Mesendoderm (in vitro differentiated cells): ENCODE results near the gene AKAP11.
A peak's percentile ranks its signal among the peaks of the same experiment; 100 is the strongest.

Experiments used
- DNase-seq: peaks from one replicate; pipeline ENCODE4 v3.0.0; 2013
- H2AK5ac ChIP-seq: 2 replicates; pipeline ENCODE4 v1.6.1; 2013; ENCODE audit warnings: low read length, inconsistent platforms
- H2BK120ac ChIP-seq: 2 replicates; pipeline ENCODE4 v1.6.1; 2013; ENCODE audit warnings: low read depth, mild to moderate bottlenecking, low read length, moderate library complexity, mixed read lengths
- H2BK15ac ChIP-seq: replicated peaks from 2 replicates; pipeline ENCODE4 v1.6.1; 2013; ENCODE audit warnings: low read depth, mild to moderate bottlenecking, moderate library complexity
- H2BK5ac ChIP-seq: 2 replicates; pipeline ENCODE4 v1.6.1; 2013; ENCODE audit warnings: low read length, inconsistent platforms
- H3K18ac ChIP-seq: 2 replicates; pipeline ENCODE4 v1.6.1; 2013; ENCODE audit warnings: mild to moderate bottlenecking, low read length, mixed read lengths
- H3K23ac ChIP-seq: one replicate; pipeline ENCODE4 v1.6.1; 2013; ENCODE audit warnings: low read length
- H3K27ac ChIP-seq: 2 replicates; pipeline ENCODE4 v1.5.1; 2013; ENCODE audit warnings: low read depth, mild to moderate bottlenecking, inconsistent platforms, low read length, moderate library complexity
- H3K27me3 ChIP-seq: 2 replicates; pipeline ENCODE4 v1.6.1; 2013; ENCODE audit warnings: low read length, control low read depth, mild to moderate bottlenecking, inconsistent platforms; ENCODE audit not compliant: insufficient read depth, poor library complexity
- H3K36me3 ChIP-seq: 2 replicates; pipeline ENCODE4 v1.6.1; 2013; ENCODE audit warnings: low read length, inconsistent platforms; ENCODE audit not compliant: control insufficient read depth, insufficient read depth
- H3K4ac ChIP-seq: one replicate; pipeline ENCODE4 v1.6.1; 2013; ENCODE audit warnings: low read depth, mild to moderate bottlenecking, low read length, moderate library complexity
- H3K4me1 ChIP-seq: 2 replicates; pipeline ENCODE4 v1.6.1; 2013; ENCODE audit warnings: low read depth, low read length, inconsistent platforms; ENCODE audit not compliant: control insufficient read depth
- H3K4me2 ChIP-seq: 2 replicates; pipeline ENCODE4 v1.6.1; 2013; ENCODE audit warnings: low read length
- H3K4me3 ChIP-seq: 2 replicates; pipeline ENCODE4 v1.5.1; 2013; ENCODE audit warnings: mild to moderate bottlenecking, low read length
- H3K56ac ChIP-seq: one replicate; pipeline ENCODE4 v1.6.1; 2013; ENCODE audit warnings: low read length
- H3K79me1 ChIP-seq: 2 replicates; pipeline ENCODE4 v1.6.1; 2013; ENCODE audit warnings: low read length, inconsistent platforms
- H3K79me2 ChIP-seq: 2 replicates; pipeline ENCODE4 v1.6.1; 2013; ENCODE audit warnings: mild to moderate bottlenecking, low read length; ENCODE audit not compliant: control insufficient read depth, insufficient read depth
- H3K9ac ChIP-seq: 2 replicates; pipeline ENCODE4 v1.6.1; 2013; ENCODE audit warnings: low read length, inconsistent platforms
- H4K5ac ChIP-seq: one replicate; pipeline ENCODE4 v1.6.1; 2013; ENCODE audit warnings: low read length
- H4K8ac ChIP-seq: one replicate; pipeline ENCODE4 v1.6.1; 2013; ENCODE audit warnings: low read depth, mild to moderate bottlenecking, control low read depth, low read length, moderate library complexity
- WGBS: extraction: QIAGEN DNeasy Blood & Tissue Kit; methylation state at CpG from one replicate; pipeline ENCODE4 v1.1.7; 2013; ENCODE audit warnings: low lambda C conversion rate, missing lambda C conversion rate; ENCODE audit not compliant: insufficient coverage; ENCODE audit errors: extremely low coverage; 5-methylcytosine and 5-hydroxymethylcytosine counted together

The AKAP11 gene

GRCh38 chr13:42247883-42248282 lies 24.1 kb upstream of the AKAP11 start:
- Histone ChIP-seq H3K23ac (no peak overlapping the region), H3K27ac (no peak overlapping the region), H4K5ac (no peak overlapping the region), H3K36me3 (no peaks in the 10 kb centered on the region), H3K79me1 (no peaks in the 10 kb centered on the region), H2BK5ac (no peak overlapping the region), H3K4me3 (no peak overlapping the region), H3K9ac (no peak overlapping the region), H3K4me2 (no peak overlapping the region), H2AK5ac (no peak overlapping the region), H4K8ac (no peak overlapping the region), H3K79me2 (no peaks in the 10 kb centered on the region), H3K4me1 (no peaks in the 10 kb centered on the region), H2BK15ac (no peak overlapping the region), H3K18ac (no peak overlapping the region), H3K56ac (no peak overlapping the region), H3K27me3 (no peaks in the 10 kb centered on the region), H3K4ac (no peak overlapping the region), H2BK120ac (no peak overlapping the region)
- no CpG with 5 or more reads among the region's 2 CpGs for WGBS
- no peak for DNase-seq

- Histone ChIP-seq H2BK120ac (no peak overlapping the region), H2BK15ac (no peak overlapping the region), H2BK5ac (no peak overlapping the region), H3K4me1 (no peaks in the 10 kb centered on the region), H3K23ac (no peak overlapping the region), H2AK5ac (no peak overlapping the region), H3K27me3 (no peaks in the 10 kb centered on the region), H3K79me1 (no peaks in the 10 kb centered on the region), H3K36me3 (no peaks in the 10 kb centered on the region), H3K79me2 (no peaks in the 10 kb centered on the region), H3K4me2 (no peak overlapping the region), H3K18ac (no peak overlapping the region), H4K8ac (no peak overlapping the region), H3K56ac (no peak overlapping the region), H3K4ac (no peak overlapping the region), H3K4me3 (no peak overlapping the region), H3K27ac (no peak overlapping the region), H3K9ac (no peak overlapping the region), H4K5ac (no peak overlapping the region)
- WGBS = no CpG with 5 or more reads among the region's 5 CpGs
- no peak for DNase-seq
These were observed 16.1 kb upstream of the AKAP11 start for GRCh38 chr13:42255886-42256285.

GRCh38 chr13:42258747-42259146 lies 13.2 kb upstream of the AKAP11 start:
- Histone ChIP-seq H3K27ac (no peak overlapping the region), H3K79me2 (no peaks in the 10 kb centered on the region), H3K4me2 (no peak overlapping the region), H3K4me1 (no peaks in the 10 kb centered on the region), H2AK5ac (no peak overlapping the region), H3K27me3 (no peaks in the 10 kb centered on the region), H3K36me3 (no peaks in the 10 kb centered on the region), H3K23ac (no peak overlapping the region), H4K5ac (no peak overlapping the region), H2BK5ac (no peak overlapping the region), H2BK120ac (no peak overlapping the region), H3K79me1 (no peaks in the 10 kb centered on the region), H4K8ac (no peak overlapping the region), H2BK15ac (no peak overlapping the region), H3K56ac (no peak overlapping the region), H3K9ac (no peak overlapping the region), H3K4ac (no peak overlapping the region), H3K4me3 (no peak overlapping the region), H3K18ac (no peak overlapping the region)
- peak; percentile 34 for DNase-seq
- WGBS = no CpG with 5 or more reads among the region's 5 CpGs

- no peak for DNase-seq
- no peak overlapping the region for H3K23ac ChIP-seq
- no peak overlapping the region for H4K8ac ChIP-seq
These were observed 12.4 kb upstream of the AKAP11 start for GRCh38 chr13:42259515-42259914.

GRCh38 chr13:42260903-42261654 lies 10.9 kb upstream of the AKAP11 start:
- H3K4me1 ChIP-seq = no peaks in the 10 kb centered on the region
- H2BK120ac ChIP-seq = no peak overlapping the region
- no peaks in the 10 kb centered on the region for H3K36me3 ChIP-seq
- no peak overlapping the region for H2BK15ac ChIP-seq
- H3K9ac ChIP-seq = no peak overlapping the region
- H3K18ac ChIP-seq = no peak overlapping the region
- no peak overlapping the region for H3K56ac ChIP-seq
- H3K79me2 ChIP-seq = no peaks in the 10 kb centered on the region
- no CpG with 5 or more reads among the region's 8 CpGs for WGBS
- H3K23ac ChIP-seq = no peak overlapping the region
- no peak for DNase-seq
- no peak overlapping the region for H3K4ac ChIP-seq
- no peak overlapping the region for H2BK5ac ChIP-seq
- no peak overlapping the region for H3K4me3 ChIP-seq
- no peaks in the 10 kb centered on the region for H3K79me1 ChIP-seq
- H3K4me2 ChIP-seq = no peak overlapping the region
- H4K8ac ChIP-seq = no peak overlapping the region
- H2AK5ac ChIP-seq = no peak overlapping the region
- H3K27me3 ChIP-seq = no peaks in the 10 kb centered on the region
- no peak overlapping the region for H3K27ac ChIP-seq
- H4K5ac ChIP-seq = no peak overlapping the region

More at GRCh38 chr13:42259515-42259914, 12.4 kb upstream of the AKAP11 start:
- H2BK5ac ChIP-seq = no peak overlapping the region
- H3K79me2 ChIP-seq = no peaks in the 10 kb centered on the region
- H3K36me3 ChIP-seq = no peaks in the 10 kb centered on the region
- no peak overlapping the region for H3K27ac ChIP-seq
- H3K79me1 ChIP-seq = no peaks in the 10 kb centered on the region
- no peaks in the 10 kb centered on the region for H3K4me1 ChIP-seq
- H2AK5ac ChIP-seq = no peak overlapping the region
- no peak overlapping the region for H3K18ac ChIP-seq
- no peak overlapping the region for H3K9ac ChIP-seq
- H3K56ac ChIP-seq = no peak overlapping the region
- H3K27me3 ChIP-seq = no peaks in the 10 kb centered on the region
- H4K5ac ChIP-seq = no peak overlapping the region
- H3K4me3 ChIP-seq = no peak overlapping the region
- no peak overlapping the region for H2BK120ac ChIP-seq
- no CpG with 5 or more reads among the region's 4 CpGs for WGBS
- no peak overlapping the region for H3K4me2 ChIP-seq
- no peak overlapping the region for H2BK15ac ChIP-seq
- no peak overlapping the region for H3K4ac ChIP-seq

- Histone ChIP-seq H4K8ac (no peak overlapping the region), H2BK120ac (no peak overlapping the region), H3K4me2 (no peak overlapping the region), H3K79me1 (no peaks in the 10 kb centered on the region), H2BK15ac (no peak overlapping the region), H3K23ac (no peak overlapping the region), H3K56ac (no peak overlapping the region), H3K4me3 (no peak overlapping the region), H3K4ac (no peak overlapping the region), H3K27ac (no peak overlapping the region), H3K27me3 (no peaks in the 10 kb centered on the region), H2BK5ac (no peak overlapping the region), H3K4me1 (no peaks in the 10 kb centered on the region), H4K5ac (no peak overlapping the region), H3K36me3 (no peaks in the 10 kb centered on the region), H3K9ac (no peak overlapping the region), H2AK5ac (no peak overlapping the region), H3K79me2 (no peaks in the 10 kb centered on the region), H3K18ac (no peak overlapping the region)
- DNase-seq = peak; percentile 35
- WGBS = no CpG with 5 or more reads among the region's 3 CpGs
These were observed 5.5 kb upstream of the AKAP11 start for GRCh38 chr13:42266473-42266872.
